Stimulated activated CD8-positive, alpha-beta memory T cell treated with anti-CD3 and anti-CD28 coated beads, Interleukin-7, amount 100 ng/mL, for 48 hours (primary cell): Measurements from ENCODE around the gene EBNA1BP2.
A peak's percentile ranks its signal among the peaks of the same experiment; 100 is the strongest.
"Not testable (repeated sequence)": the region's sequence is repeated elsewhere in the genome, so short reads cannot be mapped to it uniquely, and the experiment has no call there.

Source experiments
- DNase-seq, 2 donors: peaks; one replicate each; pipeline ENCODE4 v3.0.0-alpha.2; 2020; ENCODE audit warnings: low read depth in 1 of 2; ENCODE audit errors: extremely low read depth in 1 of 2

The EBNA1BP2 gene, protein sequence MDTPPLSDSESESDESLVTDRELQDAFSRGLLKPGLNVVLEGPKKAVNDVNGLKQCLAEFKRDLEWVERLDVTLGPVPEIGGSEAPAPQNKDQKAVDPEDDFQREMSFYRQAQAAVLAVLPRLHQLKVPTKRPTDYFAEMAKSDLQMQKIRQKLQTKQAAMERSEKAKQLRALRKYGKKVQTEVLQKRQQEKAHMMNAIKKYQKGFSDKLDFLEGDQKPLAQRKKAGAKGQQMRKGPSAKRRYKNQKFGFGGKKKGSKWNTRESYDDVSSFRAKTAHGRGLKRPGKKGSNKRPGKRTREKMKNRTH

DNA sequence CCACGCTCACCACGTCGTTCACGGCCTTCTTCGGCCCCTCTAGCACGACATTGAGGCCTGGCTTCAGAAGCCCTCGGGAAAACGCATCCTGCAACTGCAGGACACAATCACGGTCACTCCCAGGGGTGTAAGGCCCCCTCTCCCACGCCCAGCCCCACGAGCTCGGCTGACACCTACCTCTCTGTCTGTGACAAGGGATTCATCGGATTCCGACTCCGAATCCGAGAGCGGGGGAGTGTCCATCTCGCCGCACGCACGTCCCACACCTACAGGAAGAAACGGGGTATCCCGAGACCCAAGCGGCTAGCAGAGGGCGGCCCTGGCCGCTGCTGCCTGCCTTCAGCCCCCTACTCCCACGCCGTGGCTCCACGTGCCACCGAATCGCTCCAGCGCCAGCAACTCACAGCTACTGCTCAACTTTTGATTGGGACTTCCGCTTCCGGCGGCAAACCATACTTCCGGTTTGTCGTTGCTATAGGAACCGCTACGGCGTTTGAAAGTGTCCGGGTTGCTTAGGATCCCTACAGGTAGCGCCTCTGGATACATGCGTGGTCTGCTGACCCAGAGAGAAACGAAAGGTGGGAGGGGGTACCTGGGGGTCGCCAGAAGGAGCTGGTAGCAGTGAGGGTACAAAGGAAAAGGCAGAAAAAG lies at the start of gene EBNA1BP2, which contains the start of gene CFAP57:
Gene EBNA1BP2 (minus strand): TSS at position 415 of the 651 bp plus-strand sequence. CDS start 172 bp downstream, at position 243.
Gene CFAP57 (plus strand): TSS at position 455 of the 651 bp plus-strand sequence. CDS start 424 bp downstream, outside the sequence.
- peak; percentile 78 to 89 for DNase-seq

DNA sequence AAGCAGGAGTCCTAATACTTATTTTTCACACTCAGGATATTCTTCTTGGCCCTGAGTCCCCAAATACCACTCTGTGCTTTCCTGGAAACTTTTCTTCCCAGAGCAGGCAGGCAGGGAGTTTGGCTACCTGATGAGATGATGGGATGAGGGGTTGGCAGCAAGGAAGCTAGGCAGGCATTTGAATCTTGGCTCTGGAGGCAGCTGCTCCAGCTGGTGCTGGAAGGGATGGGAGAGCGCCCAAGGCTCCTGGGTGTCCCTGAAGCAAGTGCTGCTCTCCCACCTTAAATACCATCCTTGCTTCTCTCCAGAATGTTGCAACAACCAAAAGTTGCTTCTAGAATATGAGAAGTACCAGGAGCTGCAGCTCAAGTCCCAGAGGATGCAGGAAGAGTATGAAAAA lies 49.7 kb upstream of the EBNA1BP2 start:
- no peak for DNase-seq

DNA sequence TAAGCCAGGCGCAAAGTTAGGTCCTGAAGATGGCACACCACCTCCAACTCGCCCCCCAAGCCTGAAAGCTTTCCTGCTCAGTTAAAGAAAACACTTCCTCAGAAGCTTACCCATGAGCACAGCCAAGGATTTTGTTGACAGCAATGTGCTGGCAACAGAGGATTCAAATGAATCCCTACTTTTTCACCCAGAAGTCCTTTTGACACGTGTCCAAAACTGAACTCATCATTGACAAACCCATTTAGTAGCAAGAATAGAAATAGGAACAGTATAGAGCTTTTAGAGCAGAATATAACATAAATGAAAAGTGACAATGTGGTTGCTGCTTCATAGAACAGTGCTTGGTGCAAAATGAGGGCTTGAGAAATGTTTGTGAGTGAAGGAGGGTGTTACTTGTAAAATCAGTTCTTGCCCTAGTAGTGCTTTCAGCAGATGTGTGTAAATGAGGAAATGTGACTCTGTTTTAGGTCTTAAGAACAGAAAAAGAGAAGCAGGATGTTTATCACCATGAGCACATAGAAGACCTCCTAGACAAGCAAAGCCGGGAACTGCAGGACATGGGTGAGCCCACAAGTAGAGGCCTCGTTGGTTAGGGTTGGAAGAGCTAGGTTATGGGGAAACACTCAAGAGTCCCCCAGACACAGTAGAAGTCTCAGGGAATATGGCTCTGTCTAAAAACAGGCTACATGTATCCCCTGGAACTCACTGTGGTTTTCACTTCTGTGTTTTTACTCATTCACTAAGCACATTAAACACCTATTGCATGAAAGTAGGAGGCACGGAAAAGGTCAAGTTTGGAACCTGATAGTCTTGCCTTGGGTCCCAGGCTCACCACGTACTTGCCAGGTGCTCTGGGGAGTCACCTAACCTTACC lies 49.1 kb upstream of the EBNA1BP2 start:
- DNase-seq: no peak

DNA sequence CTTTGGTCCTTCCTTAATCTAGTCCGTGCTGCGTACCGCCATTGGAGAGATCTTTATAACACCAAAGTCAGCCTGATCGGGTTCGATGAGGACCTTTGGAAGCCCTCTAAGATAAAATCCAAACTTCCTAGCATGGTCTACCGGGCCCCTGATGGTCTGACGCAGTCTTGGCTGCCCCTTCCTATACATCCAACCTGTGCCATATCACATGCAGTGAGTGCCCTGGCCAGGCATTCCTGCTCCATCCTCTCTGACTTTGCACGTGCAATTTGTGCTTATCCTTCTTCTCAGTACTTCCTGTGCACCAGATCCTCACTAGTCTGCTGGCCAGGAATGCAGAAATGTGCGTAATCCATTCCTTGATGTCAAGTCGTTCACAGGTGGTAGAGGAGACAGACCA lies 45.7 kb upstream of the EBNA1BP2 start:
- no peak for DNase-seq

DNA sequence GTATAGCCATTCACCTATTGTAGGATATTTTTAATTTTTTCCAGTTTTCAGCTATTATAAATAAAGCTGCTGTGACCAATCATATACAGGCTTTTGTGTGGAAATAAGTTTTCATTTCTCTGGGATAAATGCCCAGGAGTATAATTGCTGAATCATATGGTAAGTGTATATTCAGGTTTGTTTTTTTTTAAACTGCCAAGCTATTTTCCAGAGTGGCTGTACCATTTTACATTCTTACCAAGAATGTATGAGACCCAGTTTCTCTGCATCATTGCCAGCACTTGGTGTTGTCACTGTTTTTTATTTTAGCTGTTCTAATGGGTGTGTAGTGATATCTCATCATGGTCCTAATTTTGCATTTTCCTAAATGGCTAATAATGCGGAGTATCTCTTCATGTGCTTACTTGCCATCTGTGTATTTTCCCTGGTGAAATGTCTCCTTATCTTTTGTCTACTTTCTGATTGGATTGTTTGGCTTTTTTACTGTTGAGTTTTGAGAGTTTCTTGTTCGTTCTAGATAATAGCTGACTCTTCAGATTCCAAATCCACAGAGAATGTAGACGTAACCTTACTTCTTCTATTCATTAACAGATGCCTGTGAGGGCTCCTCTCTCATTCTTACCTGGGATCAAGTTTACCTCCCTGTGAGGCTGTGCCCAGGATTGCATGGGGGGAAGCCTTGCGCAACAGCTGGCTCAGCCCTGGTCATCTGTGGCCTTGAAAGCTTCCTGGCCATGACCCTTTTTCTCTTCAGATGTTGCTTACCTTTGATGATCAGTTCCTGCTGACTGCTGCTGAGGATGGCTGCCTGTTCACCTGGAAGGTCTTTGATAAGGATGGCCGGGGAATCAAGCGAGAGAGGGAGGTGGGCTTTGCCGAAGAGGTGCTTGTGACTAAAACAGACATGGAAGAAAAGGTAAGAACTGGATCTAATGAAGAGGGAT lies 42.7 kb upstream of the EBNA1BP2 start:
- no peak for DNase-seq

DNA sequence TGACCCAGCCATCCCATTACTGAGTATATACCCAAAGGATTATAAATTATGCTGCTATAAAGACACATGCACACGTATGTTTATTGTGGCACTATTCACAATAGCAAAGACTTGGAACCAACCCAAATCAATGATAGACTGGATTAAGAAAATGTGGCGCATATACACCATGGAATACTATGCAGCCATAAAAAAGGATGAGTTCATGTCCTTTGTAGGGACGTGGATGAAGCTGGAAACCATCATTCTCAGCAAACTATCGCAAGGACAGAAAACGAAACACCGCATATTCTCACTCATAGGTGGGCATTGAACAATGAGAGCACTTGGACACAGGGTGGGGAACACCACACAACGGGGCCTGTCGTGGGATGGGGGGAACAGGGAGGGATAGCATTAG lies 36.2 kb upstream of the EBNA1BP2 start:
- DNase-seq: not testable (repeated sequence)

DNA sequence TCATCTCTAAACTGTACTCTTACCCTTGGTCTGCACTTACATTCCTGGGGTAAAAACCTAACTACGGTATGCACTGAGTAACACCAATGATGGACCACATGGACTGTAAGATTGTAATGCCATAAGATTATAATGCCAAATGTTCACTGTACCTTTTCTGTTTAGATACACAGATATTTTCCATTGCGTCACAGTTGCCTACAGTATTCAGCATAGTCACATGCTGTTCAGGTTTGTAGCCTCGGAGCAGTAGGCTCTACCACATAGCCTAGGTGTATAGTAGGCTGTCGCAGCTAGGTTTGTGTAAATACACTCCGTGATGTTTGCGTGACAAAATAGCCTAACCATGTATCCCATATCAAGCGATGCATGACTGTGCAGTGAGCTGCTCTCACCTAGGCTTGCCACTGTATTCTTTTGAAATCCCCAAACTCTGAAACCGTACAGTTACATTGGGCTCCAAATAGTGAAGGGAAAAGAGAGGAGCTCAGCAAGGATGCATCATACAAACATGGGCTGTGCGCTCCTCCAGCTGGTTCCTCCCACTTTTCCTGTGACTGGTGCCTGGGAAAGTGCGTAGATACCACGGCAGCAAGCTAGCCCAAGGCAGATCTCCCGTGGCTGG lies 35.3 kb upstream of the EBNA1BP2 start:
- no peak for DNase-seq

DNA sequence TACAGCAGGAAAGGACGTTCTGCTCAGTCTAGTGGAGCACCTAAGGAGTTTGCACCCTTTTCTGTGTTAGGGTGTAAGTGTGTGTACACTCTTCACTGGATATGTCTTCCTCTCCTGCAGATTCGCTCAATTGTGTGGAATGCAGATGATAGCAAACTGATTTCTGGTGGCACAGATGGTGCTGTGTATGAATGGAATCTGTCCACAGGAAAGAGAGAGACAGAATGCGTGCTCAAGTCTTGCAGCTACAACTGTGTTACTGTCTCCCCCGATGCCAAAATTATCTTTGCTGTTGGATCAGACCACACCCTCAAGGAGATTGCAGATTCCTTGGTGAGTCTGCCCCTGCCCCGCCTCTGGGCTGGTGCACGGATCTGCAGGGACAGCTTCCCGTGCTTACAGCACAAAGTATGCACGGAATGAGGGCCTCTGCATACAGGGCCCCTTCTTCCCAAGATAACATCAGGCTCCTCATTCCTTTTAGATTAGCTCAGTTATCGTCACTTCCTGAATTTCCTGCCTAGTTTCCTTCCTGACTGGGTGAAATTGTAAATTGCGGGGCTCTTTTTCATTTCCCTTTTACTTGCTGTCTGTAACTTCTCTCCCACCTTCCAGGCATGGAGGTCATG lies 34.6 kb upstream of the EBNA1BP2 start:
- DNase-seq: no peak

DNA sequence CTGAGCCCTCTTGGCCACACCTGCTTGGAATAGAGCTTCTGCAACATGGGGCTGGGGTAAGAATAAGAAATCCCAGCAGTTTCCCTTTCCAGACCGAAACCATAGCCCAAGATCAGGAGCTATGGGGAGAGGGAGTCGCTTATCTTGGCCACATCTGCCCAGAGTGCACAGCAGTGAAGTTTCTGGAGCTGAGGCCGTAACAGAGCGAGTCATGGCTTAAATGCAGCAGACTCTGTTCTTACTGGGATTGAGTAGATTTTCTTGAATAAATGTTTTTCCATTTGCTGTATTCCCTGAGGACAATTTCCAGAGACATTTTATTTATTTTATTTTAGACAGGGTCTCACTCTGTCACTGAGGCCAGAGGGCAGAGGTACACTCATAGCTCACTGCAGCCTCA lies 33.6 kb upstream of the EBNA1BP2 start:
- DNase-seq: no peak

DNA sequence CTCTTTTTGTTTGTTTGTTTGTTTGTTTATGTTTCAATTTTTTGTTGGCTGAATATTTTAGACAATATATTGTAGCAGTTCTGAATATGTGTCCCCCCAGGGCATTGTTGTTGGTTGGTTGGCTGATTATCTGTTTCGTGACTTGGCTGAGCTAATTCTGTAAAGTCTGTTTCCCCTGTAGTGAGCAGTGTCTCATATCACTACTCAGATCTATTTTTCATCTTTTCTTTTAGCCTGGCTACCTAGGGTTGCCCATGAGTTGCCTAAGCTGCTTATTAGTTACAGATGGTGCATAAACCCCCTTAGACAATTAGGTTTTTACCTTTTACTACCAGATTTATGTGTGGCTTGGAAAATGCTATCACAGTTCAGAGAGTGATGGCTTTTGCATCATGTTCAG lies 32.3 kb upstream of the EBNA1BP2 start:
- DNase-seq: no peak

DNA sequence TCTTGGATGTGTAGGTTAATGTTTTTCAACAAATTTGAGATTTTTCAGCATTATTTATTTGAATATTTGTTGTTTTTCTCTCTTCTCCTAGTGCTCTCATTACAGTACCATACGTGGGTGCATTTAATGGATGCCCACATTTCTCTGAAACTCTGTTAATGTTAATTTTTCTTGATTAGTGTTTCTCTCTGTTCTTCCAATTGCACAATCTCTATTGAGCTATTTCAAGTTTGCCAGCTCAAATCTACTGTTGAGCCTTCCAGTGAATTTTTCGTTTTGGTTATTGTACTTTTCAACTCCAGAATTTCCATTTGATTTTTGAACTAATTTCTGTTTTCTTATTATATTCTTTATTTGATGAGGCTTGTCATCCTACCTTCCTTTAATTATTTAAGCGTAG lies 31.8 kb upstream of the EBNA1BP2 start:
- DNase-seq: no peak

DNA sequence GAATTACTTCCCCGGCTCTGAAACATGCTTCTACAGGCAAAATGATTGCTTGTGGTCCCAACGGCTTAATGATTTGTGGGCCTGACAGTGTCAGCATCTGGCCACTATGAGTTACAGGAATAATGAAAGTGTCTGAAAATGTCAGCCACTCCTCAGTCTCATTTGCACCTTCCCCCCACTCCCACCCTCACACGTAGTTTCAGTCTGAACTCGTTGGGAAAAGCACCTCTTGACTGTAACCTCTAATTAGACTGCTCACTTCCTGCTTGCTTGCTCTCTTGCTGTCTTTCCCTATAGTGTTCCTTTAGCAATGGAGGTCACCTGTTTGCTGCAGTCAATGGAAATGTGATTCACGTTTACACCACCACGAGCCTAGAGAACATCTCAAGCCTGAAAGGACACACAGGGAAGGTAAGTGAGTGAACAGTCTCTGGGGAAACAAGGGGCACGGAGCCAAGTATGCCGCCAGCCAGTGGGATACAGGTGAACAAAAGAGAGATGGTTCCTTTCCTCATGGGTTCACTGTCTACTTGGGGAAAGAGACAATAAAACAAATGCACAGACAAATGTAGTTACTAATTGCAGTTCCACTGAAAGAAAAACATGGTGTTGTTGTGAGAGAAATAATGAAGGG lies 27.1 kb upstream of the EBNA1BP2 start:
- DNase-seq: no peak

DNA sequence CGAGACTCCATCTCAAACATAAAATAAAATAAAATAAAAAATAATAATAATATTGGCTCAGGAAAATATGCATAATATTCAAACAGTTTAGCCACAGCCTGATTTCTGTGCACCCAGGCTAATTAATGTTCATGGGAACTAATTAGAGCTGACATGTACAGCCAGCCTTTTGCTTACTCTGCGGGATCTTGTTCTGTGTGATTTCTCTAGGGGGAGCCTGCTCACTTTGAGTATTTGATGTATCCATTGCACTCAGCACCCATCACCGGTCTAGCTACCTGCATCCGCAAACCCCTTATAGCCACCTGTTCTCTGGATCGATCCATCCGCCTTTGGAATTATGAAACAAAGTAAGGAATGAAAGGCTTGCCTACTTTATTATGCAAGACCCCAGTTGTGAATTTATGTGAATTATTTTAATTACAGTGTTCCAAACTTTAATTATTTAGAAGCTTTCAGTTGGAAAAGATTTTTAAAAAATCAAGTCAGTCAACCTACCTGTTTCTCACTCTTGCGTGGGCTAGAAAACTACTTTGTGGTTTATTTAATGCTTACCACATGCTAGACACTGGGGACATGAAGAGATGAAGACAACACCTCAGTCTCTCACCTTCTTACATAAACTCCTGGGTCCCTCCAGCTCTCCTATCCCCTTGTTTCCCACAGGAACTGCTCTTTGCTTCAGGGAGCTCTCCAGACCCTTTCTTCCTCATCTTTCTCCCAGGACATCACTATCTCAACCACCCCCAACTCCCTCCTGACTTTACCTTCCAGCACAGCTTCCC lies 25.4 kb upstream of the EBNA1BP2 start:
- DNase-seq: no peak

DNA sequence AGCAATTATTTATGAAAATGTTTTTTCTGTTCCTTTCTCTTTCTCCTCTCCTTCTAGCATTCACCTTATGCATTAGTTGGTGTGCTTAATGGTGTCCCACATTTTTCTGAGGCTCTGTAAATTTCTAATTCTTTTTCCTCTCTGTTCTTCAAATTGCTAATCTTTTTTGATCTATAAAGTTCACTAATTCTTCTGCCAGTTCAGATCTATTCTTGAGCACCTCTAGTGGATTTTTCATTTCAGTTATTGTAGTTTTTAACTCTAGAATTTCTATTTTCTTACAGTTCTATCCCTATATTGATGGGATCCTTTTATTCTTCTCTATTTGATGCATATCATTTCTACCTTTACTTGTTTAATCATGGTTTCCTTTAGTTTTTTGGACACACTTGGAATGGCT lies 22.4 kb upstream of the EBNA1BP2 start:
- DNase-seq: no peak

DNA sequence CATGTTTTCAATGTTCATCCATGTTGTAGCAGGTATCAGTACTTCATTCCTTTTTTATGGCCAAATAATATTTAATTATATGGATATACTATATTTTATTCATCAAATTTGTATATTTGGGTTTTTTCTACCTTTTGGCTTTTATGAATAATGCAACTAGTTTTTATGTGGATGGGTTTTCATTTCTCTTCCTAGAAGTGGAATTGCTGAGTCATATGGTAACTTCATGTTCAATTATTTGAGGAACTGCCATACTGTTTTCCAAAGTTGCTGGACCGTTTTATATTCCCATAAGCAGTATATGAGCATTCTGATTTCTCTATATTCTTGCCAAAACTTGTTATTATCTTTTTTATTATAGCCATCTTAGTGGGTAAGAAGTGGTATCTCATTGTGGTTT lies 16.0 kb upstream of the EBNA1BP2 start:
- DNase-seq: no peak

DNA sequence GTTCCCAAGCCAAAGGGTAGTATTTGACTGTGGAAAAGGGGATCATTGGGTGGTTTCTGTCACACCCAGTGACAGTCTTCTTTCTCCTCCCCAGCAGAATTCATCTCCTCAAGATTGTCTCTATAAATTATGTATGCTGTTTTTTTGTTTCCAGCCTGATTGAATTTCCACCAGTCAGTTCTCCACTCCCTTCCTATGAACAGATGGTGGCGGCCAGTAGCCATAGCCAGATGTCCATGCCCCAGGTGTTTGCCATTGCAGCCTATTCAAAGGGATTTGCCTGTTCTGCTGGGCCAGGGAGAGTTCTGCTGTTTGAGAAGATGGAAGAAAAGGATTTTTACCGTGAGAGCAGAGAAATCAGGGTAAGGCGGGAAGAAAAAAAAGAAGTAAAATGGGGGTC lies 12.9 kb upstream of the EBNA1BP2 start:
- no peak for DNase-seq

DNA sequence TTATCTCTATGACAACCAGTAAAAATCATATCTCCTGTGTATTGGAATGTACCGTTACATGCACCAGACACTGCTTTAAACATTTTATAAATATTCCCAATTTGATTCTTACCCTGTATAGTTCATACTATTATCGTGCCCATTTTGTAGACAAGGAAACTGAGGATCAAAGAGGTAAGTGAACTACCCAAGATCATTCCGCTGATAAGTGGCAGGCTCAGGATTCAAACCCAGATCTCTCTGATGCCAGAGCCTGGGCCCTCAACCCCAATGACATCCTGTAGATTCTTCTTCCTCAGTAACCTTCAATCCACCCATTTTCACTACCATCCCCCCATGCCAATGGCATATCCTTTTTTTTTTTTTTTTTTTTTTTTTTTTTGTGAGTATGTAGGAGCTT lies 12.3 kb upstream of the EBNA1BP2 start:
- DNase-seq: no peak

DNA sequence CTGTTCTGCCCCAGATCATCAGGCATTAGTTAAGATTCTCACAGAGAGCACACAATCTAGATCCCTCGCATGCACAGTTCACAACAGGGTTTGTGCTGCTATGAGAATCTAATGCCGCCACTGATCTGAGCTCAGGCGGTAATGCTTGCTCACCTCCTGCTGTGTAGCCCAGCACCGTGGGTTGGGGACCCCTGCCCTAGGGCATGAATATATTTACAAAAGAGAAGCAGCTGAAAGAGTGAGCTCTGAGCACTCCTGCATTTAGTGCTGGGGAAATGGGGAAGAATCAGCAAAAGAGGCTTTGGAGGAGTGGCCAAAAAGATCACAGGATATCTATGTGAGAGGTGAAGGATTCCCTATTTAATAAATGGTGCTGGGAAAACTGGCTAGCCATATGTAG lies 5.6 kb upstream of the EBNA1BP2 start:
- DNase-seq: no peak
